IMR-90 (cell line): Measurements from ENCODE around the gene CCR6. TPM values are rescaled to one million over a fixed set of nuclear protein-coding genes. Genes with fewer than 3 reads are reported as not detected.

Source experiments
- ATAC-seq: fragments of 200-7000 bp; cut with Tn5 transposase; 2 replicates; pipeline ENCODE4 v1.9.1; 2020; ENCODE audit warnings: low read depth, mild to moderate bottlenecking, moderate library complexity
- BruUV-seq: library from RNA; stranded (reverse); fragments of 400-500 nt; replicated peaks from 2 replicates; lab custom pipeline; 2021; lab: Mats Ljungman, UMichigan
- CTCF ChIA-PET: fragments of 300-600 bp; formaldehyde crosslinking; extraction: SDS; loops from one replicate; lab custom pipeline; 2021; ENCODE audit warnings: antibody characterized with exemption; lab: Yijun Ruan, JAX
- POLR2A ChIA-PET: fragments of 300-600 bp; sonication (Branson Sonifier 250); formaldehyde crosslinking; loops from one replicate; lab custom pipeline; 2022; ENCODE audit warnings: antibody characterized with exemption; ENCODE audit not compliant: unreplicated experiment; lab: Charles Lee
- DNase-seq: peaks from one replicate; pipeline ENCODE4 v3.0.0; 2013
- H2AFZ ChIP-seq: replicated peaks from 2 replicates; pipeline ENCODE3; 2013; ENCODE audit warnings: low read length, mild to moderate bottlenecking; ENCODE audit not compliant: poor library complexity
- H2AK5ac ChIP-seq: 2 replicates; pipeline ENCODE4 v1.6.1; 2013; ENCODE audit warnings: low read depth, low read length, inconsistent platforms
- H2AK9ac ChIP-seq: replicated peaks from 2 replicates; pipeline ENCODE3; 2013; ENCODE audit warnings: mild to moderate bottlenecking, low read depth, low read length, moderate library complexity; ENCODE audit not compliant: poor library complexity
- H2BK120ac ChIP-seq: 2 replicates; pipeline ENCODE4 v1.6.1; 2013; ENCODE audit warnings: low read depth, low read length, inconsistent platforms
- H2BK15ac ChIP-seq: 3 replicates; pipeline ENCODE4 v1.6.1; 2013; ENCODE audit warnings: low read depth, low read length, inconsistent platforms
- H2BK20ac ChIP-seq: 2 replicates; pipeline ENCODE4 v1.6.1; 2013; ENCODE audit warnings: low read depth, mild to moderate bottlenecking, inconsistent platforms, low read length, moderate library complexity
- H2BK5ac ChIP-seq: 2 replicates; pipeline ENCODE4 v1.6.1; 2013; ENCODE audit warnings: mild to moderate bottlenecking, low read depth, low read length, inconsistent platforms; ENCODE audit not compliant: poor library complexity, severe bottlenecking
- H3K14ac ChIP-seq: replicated peaks from 2 replicates; pipeline ENCODE4 v1.6.1; 2013; ENCODE audit warnings: low read depth, low read length, inconsistent platforms
- H3K18ac ChIP-seq: 2 replicates; pipeline ENCODE4 v1.6.1; 2013; ENCODE audit warnings: low read depth, low read length, control low read depth
- H3K23ac ChIP-seq: 2 replicates; pipeline ENCODE4 v1.6.1; 2013; ENCODE audit warnings: low read depth, low read length, inconsistent platforms
- H3K27ac ChIP-seq: 2 replicates; pipeline ENCODE4 v1.5.1; 2013; ENCODE audit warnings: mild to moderate bottlenecking, control low read depth, low read length; ENCODE audit not compliant: insufficient read depth
- H3K27me3 ChIP-seq: 2 replicates; pipeline ENCODE4 v1.6.1; 2013; ENCODE audit warnings: low read length; ENCODE audit not compliant: control insufficient read depth, insufficient read depth
- H3K36me3 ChIP-seq: 2 replicates; pipeline ENCODE4 v1.6.1; 2013; ENCODE audit warnings: low read length, mixed read lengths; ENCODE audit not compliant: control insufficient read depth, insufficient read depth
- H3K4ac ChIP-seq: 2 replicates; pipeline ENCODE4 v1.6.1; 2013; ENCODE audit warnings: low read depth, low read length, inconsistent platforms
- H3K4me1 ChIP-seq: 2 replicates; pipeline ENCODE4 v1.6.1; 2013; ENCODE audit warnings: low read length, mixed read lengths; ENCODE audit not compliant: control insufficient read depth, insufficient read depth
- H3K4me2 ChIP-seq: 2 replicates; pipeline ENCODE4 v1.6.1; 2013; ENCODE audit warnings: low read depth, mild to moderate bottlenecking, control low read depth, low read length, moderate library complexity
- H3K4me3 ChIP-seq: 2 replicates; pipeline ENCODE4 v1.5.1; 2013; ENCODE audit warnings: low read depth, mild to moderate bottlenecking, control low read depth, low read length, moderate library complexity; ENCODE audit not compliant: insufficient read depth
- H3K56ac ChIP-seq: 2 replicates; pipeline ENCODE4 v1.6.1; 2013; ENCODE audit warnings: low read length, inconsistent platforms; ENCODE audit not compliant: insufficient read depth; ENCODE audit errors: extremely low read depth
- H3K79me1 ChIP-seq, 2 experiments: 2 replicates each; pipeline ENCODE4 v1.6.1; 2013; ENCODE audit warnings: low read length in 2 of 2, inconsistent platforms in 1 of 2, low read depth in 1 of 2
- H3K9ac ChIP-seq: 2 replicates; pipeline ENCODE4 v1.6.1; 2013; ENCODE audit warnings: low read depth, low read length, control low read depth
- H3K9me1 ChIP-seq: 2 replicates; pipeline ENCODE4 v1.6.1; 2013; ENCODE audit warnings: low read length, inconsistent platforms; ENCODE audit not compliant: insufficient read depth
- H3K9me3 ChIP-seq: 2 replicates; pipeline ENCODE4 v1.6.1; 2013; ENCODE audit warnings: low read length; ENCODE audit not compliant: control insufficient read depth, insufficient read depth
- H4K20me1 ChIP-seq: 2 replicates; pipeline ENCODE4 v1.6.1; 2013; ENCODE audit warnings: low read length, inconsistent platforms; ENCODE audit not compliant: insufficient read depth
- H4K5ac ChIP-seq: 2 replicates; pipeline ENCODE4 v1.6.1; 2013; ENCODE audit warnings: mild to moderate bottlenecking, low read depth, low read length, control low read depth
- H4K8ac ChIP-seq, 2 experiments: 2 replicates each; pipeline ENCODE4 v1.6.1; 2013; ENCODE audit warnings: low read depth in 2 of 2, low read length in 2 of 2, control low read depth in 1 of 2, inconsistent platforms in 1 of 2
- H4K91ac ChIP-seq: 2 replicates; pipeline ENCODE4 v1.6.1; 2013; ENCODE audit warnings: low read depth, low read length, inconsistent platforms; ENCODE audit not compliant: insufficient read depth
- CHD1 ChIP-seq: IDR thresholded peaks from 2 replicates; pipeline ENCODE4 v1.6.1; 2012; ENCODE audit warnings: low read depth, low read length, improper control_type of control experiment
- MAFK ChIP-seq: IDR thresholded peaks from 2 replicates; pipeline ENCODE4 v1.6.1; 2012; ENCODE audit warnings: low read depth, low read length, improper control_type of control experiment
- MAZ ChIP-seq: IDR thresholded peaks from 2 replicates; pipeline ENCODE4 v1.6.1; 2012; ENCODE audit warnings: low read depth, mild to moderate bottlenecking, low read length, improper control_type of control experiment, moderate library complexity, borderline replicate concordance
- POLR2A ChIP-seq: IDR thresholded peaks from 2 replicates; pipeline ENCODE4 v1.6.1; 2012; ENCODE audit warnings: mild to moderate bottlenecking, low read depth, low read length
- RCOR1 ChIP-seq: IDR thresholded peaks from 2 replicates; pipeline ENCODE4 v1.6.1; 2012; ENCODE audit warnings: mild to moderate bottlenecking, low read length, improper control_type of control experiment; ENCODE audit not compliant: insufficient replicate concordance
- SMC3 ChIP-seq: fragments of 150-350 bp; IDR thresholded peaks from 2 replicates; pipeline ENCODE4 v1.6.1; 2016; ENCODE audit warnings: low read depth, mild to moderate bottlenecking, antibody characterized with exemption, low read length, moderate library complexity
- WGBS, 2 experiments: methylation state at CpG; one replicate each; pipeline versions ENCODE4 v1.1.5 to v1.1.7; 2013; ENCODE audit warnings: missing lambda C conversion rate in 2 of 2; ENCODE audit not compliant: insufficient read length in 1 of 2; ENCODE audit errors: extremely low coverage in 2 of 2; 5-methylcytosine and 5-hydroxymethylcytosine counted together
- dilution Hi-C: fragments of 300-500 bp; cut with HindIII; formaldehyde crosslinking; loops from one replicate; pipeline ENCODE4 v1.14.3; 2018; ENCODE audit warnings: low sequenced_read_pairs; ENCODE audit not compliant: unreplicated experiment
- in situ Hi-C: fragments of 300-500 bp; cut with MboI; formaldehyde crosslinking; loops from 3 replicates; pipeline ENCODE4 v1.14.3; 2019; ENCODE audit warnings: low sequenced_read_pairs, inconsistent platforms, mixed read lengths
- intact Hi-C: fragments of 100-400 bp; cut with micrococcal nuclease; formaldehyde crosslinking; loops from 2 replicates; pipeline ENCODE4 v1.10.0; 2022
- polyA plus RNA-seq, 3 experiments: library from polyadenylated mRNA; depleted of rRNA; stranded (reverse); fragments of >200 nt; gene quantifications; 2 replicates each; pipeline ENCODE4 v1.2.3, GENCODE V29; 2012; ENCODE audit warnings: low replicate concordance in 1 of 3
- total RNA-seq: library from RNA; depleted of rRNA; stranded (reverse); fragments of >200 nt; gene quantifications from 2 replicates; pipeline ENCODE4 v1.2.3, GENCODE V29; 2012
- TF ChIP-seq, protein P1 (sequence below): fragments of 150-350 bp; IDR thresholded peaks from 2 replicates; pipeline ENCODE4 v1.6.1; 2017; ENCODE audit warnings: mild to moderate bottlenecking, antibody characterized with exemption, low read length, low read depth
- TF ChIP-seq, protein P2 (sequence below): fragments of 150-350 bp; IDR thresholded peaks from 2 replicates; pipeline ENCODE4 v1.6.1; 2016; ENCODE audit warnings: low read depth, mild to moderate bottlenecking, low read length, moderate library complexity, borderline replicate concordance

CCR6 gene
- total and polyA plus RNA-seq, 2 of the 4 experiments (the other 2 are of a cell fraction): not detected

DNA sequence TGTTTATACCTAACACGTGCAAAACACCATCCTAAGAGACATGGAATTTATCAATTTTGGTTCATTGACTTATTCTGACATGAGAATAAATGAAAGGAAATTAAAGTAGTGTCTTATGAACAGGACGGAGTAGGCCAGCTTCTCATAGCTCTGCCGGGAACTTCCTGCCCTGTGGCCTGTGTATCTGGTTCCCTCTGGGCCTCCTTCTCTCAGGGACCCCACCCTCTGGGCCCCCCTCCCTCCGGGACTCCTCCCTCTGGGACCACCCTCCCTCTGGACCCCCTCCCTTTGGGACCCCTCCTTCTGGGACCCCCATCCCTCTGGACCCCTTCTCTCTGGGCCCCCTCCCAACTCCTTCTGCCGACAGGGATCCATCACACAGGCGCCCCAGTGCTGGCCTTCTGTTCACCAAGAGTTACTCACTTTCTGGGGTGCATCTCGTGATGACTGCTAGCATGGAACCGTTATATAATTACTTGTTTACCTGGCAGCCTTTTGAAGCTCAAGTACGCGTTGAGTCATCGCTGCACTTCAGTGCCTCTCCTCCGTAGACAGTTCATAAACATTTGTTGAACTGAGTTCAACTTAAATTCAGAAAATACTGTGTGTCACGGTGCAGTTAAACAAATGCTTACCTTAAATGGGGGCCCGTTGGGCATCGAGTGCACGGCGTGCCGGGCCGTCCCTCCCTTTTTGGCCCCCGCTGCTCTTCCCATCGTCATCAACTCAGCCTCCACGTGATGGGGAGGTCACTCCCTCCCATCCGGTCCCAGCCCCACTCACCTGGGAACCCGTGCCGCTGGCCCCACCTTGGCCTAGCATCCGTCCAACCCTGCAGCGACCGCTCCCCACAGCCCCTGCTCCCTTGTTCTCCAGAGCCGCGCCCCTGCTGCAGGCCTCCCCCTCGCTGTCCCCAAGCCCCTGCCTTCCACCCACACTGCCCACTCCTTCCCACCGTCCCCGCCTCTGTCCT is 8.1 kb downstream of the CCR6 start (continued):
- TF ChIP-seq, protein P1, sequence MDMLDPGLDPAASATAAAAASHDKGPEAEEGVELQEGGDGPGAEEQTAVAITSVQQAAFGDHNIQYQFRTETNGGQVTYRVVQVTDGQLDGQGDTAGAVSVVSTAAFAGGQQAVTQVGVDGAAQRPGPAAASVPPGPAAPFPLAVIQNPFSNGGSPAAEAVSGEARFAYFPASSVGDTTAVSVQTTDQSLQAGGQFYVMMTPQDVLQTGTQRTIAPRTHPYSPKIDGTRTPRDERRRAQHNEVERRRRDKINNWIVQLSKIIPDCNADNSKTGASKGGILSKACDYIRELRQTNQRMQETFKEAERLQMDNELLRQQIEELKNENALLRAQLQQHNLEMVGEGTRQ: no peak

GRCh38 chr6:167134448-167135328 is 11.8 kb downstream of the CCR6 start:
- H3K4me2 ChIP-seq: no peak overlapping the region
- in situ Hi-C loops (no loop called here), dilution Hi-C loops (no loop called here), intact Hi-C loops (no loop called here)
- H3K79me1 ChIP-seq: no peaks in the 10 kb centered on the region
- no peak overlapping the region for H4K91ac ChIP-seq
- no peak overlapping the region for H3K14ac ChIP-seq
- H2BK20ac ChIP-seq: no peak overlapping the region
- H2AK5ac ChIP-seq: no peak overlapping the region
- H3K18ac ChIP-seq: no peak overlapping the region
- ATAC-seq (no peak), DNase-seq (no peak)
- no peak overlapping the region for H2BK120ac ChIP-seq
- TF ChIP-seq RCOR1: no peak
- TF ChIP-seq MAFK: no peak
- TF ChIP-seq, protein P2, sequence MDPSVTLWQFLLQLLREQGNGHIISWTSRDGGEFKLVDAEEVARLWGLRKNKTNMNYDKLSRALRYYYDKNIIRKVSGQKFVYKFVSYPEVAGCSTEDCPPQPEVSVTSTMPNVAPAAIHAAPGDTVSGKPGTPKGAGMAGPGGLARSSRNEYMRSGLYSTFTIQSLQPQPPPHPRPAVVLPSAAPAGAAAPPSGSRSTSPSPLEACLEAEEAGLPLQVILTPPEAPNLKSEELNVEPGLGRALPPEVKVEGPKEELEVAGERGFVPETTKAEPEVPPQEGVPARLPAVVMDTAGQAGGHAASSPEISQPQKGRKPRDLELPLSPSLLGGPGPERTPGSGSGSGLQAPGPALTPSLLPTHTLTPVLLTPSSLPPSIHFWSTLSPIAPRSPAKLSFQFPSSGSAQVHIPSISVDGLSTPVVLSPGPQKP: no peak
- no peak for TF ChIP-seq SMC3
- no peak for TF ChIP-seq MAZ
- no peak for TF ChIP-seq POLR2A
- TF ChIP-seq CHD1: no peak
- TF ChIP-seq, protein P1: no peak
- ChIA-PET CTCF (no interaction called here), POLR2A (no interaction called here)
- no peak overlapping the region for H3K27ac ChIP-seq
- no peak overlapping the region for H3K4ac ChIP-seq
- no peaks in the 10 kb centered on the region for H3K4me1 ChIP-seq
- H4K8ac ChIP-seq: no peak overlapping the region
- no peak overlapping the region for H2AK9ac ChIP-seq
- H2BK15ac ChIP-seq: no peak overlapping the region
- no peak overlapping the region for H3K23ac ChIP-seq
- H3K56ac ChIP-seq: no peak overlapping the region
- no peaks in the 10 kb centered on the region for H3K36me3 ChIP-seq
- no peak overlapping the region for H2AFZ ChIP-seq
- H3K9me1 ChIP-seq: no peaks in the 10 kb centered on the region
- H4K5ac ChIP-seq: no peak overlapping the region
- WGBS, 2 experiments: 68% methylated on average over 9 of the region's 23 CpGs; no CpG with 5 or more reads in 1 of the 2 experiments
- no peak overlapping the region for H2BK5ac ChIP-seq
- no peaks in the 10 kb centered on the region for H4K20me1 ChIP-seq
- peaks cover 18% of the 10 kb centered on the region for H3K9me3 ChIP-seq
- H3K9ac ChIP-seq: no peak overlapping the region
- H3K27me3 ChIP-seq: no peaks in the 10 kb centered on the region
- BruUV-seq: no TSS peak
- no peak overlapping the region for H3K4me3 ChIP-seq
